Neuron (in vitro differentiated cells): Measurements from ENCODE around the gene ADAT3.

ENCODE experiments used
- H2AFZ ChIP-seq: one replicate; pipeline ENCODE4 v1.6.1; 2013; ENCODE audit warnings: low read depth, mild to moderate bottlenecking, inconsistent platforms, low read length, moderate library complexity
- H3K27me3 ChIP-seq: one replicate; pipeline ENCODE4 v1.6.1; 2013; ENCODE audit warnings: low read length; ENCODE audit not compliant: insufficient read depth
- H3K36me3 ChIP-seq: one replicate; pipeline ENCODE4 v1.6.1; 2013; ENCODE audit warnings: low read length; ENCODE audit not compliant: insufficient read depth
- H3K4me1 ChIP-seq: one replicate; pipeline ENCODE4 v1.6.1; 2013; ENCODE audit warnings: low read length; ENCODE audit not compliant: insufficient read depth
- H3K4me3 ChIP-seq: 2 replicates; pipeline ENCODE4 v1.5.1; 2013; ENCODE audit warnings: mild to moderate bottlenecking, low read length, moderate library complexity
- H3K9me3 ChIP-seq: one replicate; pipeline ENCODE4 v1.6.1; 2013; ENCODE audit warnings: low read length

ADAT3 gene

DNA sequence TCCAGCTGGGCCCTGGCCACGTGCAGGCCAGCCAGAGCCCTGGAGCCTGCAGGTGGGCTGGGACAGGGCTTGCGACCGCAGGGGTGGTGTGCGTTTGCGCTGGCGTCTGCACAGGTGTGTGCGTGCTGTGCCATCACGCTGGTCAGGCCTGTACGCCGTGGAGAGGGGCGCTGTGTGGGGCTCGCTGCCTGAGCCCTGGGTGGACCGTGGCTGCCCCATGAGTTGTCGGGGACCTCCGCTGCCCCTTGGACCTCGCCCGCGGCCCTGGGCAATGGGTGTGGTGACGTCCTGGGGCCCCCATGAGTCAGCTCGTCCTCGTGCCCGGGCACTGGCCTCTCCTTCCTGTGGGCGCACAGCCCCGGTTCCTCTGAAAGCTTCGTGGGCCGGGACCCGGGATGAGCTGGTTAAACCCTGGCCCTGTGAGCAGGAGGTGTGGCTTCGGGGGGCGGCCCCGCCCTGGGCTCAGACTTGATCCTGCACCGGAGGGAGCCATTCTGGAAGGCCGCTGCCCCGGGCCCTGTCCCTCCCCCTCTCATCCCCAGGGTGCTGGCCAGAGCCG lies 42.5 kb downstream of the ADAT3 start:
- H3K27me3 ChIP-seq = no peaks in the 10 kb centered on the region
- H3K4me3 ChIP-seq = no peak overlapping the region
- peaks cover 11% of the 10 kb centered on the region for H3K4me1 ChIP-seq
- H2AFZ ChIP-seq = no peak overlapping the region
- H3K36me3 ChIP-seq = peaks cover 14% of the 10 kb centered on the region
- peaks cover 12% of the 10 kb centered on the region for H3K9me3 ChIP-seq

DNA sequence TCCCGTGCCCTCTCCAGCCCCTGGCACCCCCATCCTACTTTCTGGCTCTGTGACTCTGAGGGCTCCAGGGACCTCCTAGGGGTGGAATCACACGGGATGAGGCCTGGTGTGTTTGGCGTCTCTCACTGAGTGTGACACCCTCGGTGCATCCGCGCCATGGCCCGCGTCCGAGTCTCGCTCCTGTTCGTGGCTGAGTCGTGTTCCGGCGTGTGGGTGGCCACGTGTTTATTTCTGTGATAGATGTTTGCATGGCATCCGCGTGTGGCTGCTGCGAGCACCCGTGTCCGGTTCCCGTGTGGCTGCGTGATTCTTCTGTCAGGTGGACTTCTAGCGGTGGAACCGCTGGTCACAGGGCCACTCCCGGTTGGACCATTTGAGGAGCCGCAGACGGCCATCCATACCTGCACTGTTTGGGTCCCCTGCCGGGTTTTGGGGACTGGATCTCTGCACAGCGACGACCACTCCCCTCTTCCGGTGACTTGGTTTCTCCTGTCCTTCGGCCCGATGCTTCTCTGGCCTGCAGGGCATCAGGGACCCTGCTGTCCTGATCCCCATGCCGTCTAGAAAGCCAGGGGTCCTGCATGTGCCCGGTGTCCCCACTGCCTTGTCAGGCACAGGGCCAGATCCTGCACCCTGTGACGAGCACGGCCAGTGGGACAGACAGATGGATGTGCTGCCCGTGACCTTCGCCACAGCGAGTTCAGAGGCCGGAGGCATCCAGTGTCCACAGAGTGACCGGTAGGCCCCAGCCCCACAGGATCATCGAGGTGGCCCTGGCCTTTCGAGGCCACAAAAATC lies 44.3 kb downstream of the ADAT3 start:
- H3K9me3 ChIP-seq = peaks cover 12% of the 10 kb centered on the region
- H3K27me3 ChIP-seq = no peaks in the 10 kb centered on the region
- H3K4me1 ChIP-seq = no peaks in the 10 kb centered on the region
- no peak overlapping the region for H3K4me3 ChIP-seq
- no peak overlapping the region for H2AFZ ChIP-seq
- peaks cover 14% of the 10 kb centered on the region for H3K36me3 ChIP-seq

DNA sequence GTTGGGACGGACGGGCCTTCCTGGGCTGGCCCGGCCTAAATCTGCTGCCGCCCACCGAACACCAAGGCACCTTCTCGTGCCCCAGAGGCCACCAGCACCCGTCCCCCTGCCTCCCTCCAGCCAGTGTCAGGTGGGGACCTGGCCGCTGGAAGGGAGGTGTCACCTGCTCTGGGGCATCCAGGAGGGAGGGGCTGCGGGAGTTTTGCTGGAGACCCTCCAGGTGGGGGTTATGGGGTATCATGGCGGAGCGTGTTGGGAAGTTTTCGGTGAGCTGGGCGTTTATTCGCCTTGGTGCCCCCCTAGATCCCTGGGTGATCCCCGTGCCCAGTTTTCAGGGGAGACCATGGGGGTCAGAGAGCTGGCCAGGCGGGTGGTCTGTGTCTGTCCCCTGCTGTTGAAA lies 45.4 kb downstream of the ADAT3 start:
- H3K36me3 ChIP-seq = peaks cover 14% of the 10 kb centered on the region
- H3K4me3 ChIP-seq = no peak overlapping the region
- peaks cover 12% of the 10 kb centered on the region for H3K9me3 ChIP-seq
- H2AFZ ChIP-seq = no peak overlapping the region
- H3K27me3 ChIP-seq = no peaks in the 10 kb centered on the region
- H3K4me1 ChIP-seq = no peaks in the 10 kb centered on the region

DNA sequence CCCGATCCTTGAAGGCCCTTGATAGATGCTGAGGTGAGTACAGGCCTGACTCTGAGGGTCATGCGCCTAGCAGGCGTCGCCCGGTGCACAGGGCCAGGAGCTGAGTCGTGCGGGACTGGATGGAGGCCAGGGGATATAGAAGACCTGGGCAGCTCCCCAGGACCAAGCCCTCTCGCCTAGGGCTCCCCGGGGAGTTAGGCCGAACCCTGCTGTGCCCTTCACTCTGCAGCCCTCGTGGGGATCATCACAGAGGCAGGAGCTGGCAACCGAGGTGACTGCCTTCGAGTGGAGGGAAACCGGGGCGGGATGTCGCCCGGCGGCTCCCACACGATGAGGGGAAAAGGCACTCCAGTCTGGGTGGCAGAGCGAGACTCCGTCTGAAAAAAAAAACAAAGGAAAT lies 47.4 kb downstream of the ADAT3 start:
- no peak overlapping the region for H2AFZ ChIP-seq
- no peak overlapping the region for H3K4me3 ChIP-seq
- H3K27me3 ChIP-seq = no peaks in the 10 kb centered on the region
- H3K4me1 ChIP-seq = no peaks in the 10 kb centered on the region
- peaks cover 17% of the 10 kb centered on the region for H3K36me3 ChIP-seq
- H3K9me3 ChIP-seq = peaks cover 10% of the 10 kb centered on the region

DNA sequence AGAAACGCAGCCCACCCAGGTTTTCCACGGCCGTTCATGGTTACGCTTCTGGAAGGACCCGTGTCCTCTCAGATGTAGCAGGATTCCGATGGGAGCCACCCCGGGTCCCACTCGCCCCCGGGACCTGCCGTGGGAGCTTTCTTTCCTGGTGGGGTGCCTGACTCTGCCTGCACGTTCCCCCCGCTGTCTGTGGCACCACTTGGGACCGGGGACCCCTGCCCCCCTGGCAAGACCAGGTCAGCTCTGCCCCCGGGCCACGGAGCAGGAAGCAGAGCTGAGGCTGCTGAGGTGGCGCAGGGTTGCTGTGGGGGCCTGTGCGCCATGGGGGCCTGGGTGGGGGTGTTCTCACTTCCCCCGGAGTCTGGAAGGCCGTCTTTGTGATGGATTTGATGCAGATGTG lies 47.8 kb downstream of the ADAT3 start:
- no peaks in the 10 kb centered on the region for H3K4me1 ChIP-seq
- no peak overlapping the region for H2AFZ ChIP-seq
- peaks cover 17% of the 10 kb centered on the region for H3K36me3 ChIP-seq
- H3K4me3 ChIP-seq = no peak overlapping the region
- H3K27me3 ChIP-seq = no peaks in the 10 kb centered on the region
- peaks cover 10% of the 10 kb centered on the region for H3K9me3 ChIP-seq

DNA sequence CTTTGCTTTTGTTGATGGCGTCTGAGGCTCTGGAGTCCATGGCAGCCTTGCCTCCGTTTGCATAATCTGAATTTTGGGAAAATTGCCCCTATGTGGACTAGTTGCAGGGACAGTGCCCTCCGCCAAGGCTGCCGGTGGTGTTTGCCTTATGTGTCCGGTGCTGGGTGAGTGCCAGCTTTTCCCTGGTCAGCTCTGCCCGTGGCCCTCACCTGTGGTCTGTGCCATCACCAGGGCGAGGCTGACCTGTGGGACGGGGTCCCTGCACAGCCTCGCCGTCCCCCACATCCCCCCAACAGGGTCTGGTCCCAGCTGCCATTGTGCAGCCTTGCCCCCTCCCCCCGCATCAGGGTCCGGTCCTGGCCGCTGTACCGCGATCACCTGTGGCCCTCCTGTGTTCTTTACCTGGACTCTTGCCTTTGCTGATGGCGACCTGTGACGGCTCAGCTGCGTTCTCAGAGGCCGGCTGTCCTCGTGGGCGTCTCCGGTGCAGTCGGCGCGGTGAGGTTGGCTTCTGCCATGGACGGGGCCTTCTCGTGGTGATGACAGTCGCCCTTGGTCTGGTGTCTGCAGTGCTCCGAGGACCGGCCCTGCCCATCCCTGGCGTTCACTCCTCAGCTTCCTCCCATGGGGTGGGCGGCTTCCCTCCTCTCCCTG lies 48.4 kb downstream of the ADAT3 start:
- peaks cover 16% of the 10 kb centered on the region for H3K36me3 ChIP-seq
- H3K27me3 ChIP-seq = no peaks in the 10 kb centered on the region
- H3K4me3 ChIP-seq = no peak overlapping the region

DNA sequence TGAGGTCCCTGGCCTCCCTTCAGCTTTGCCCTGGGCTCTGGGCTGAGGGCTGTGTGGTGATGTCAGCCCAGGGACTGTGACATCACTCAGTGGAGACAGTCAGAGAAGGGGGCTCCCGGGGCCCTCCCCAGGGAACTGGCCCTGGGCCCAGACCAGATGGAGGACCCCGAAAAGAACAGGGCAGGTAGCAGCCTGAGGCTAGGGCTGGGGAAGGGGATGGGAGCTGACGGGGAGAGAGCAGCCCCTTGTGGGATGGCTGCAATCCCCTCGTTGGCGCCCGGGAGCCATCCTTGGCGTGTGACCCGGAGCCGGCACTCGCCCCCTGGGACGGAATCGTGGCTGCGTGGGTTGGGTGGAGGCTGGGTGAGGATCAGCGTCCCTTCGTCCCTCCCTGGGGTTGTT lies 49.3 kb downstream of the ADAT3 start:
- no peak overlapping the region for H3K4me3 ChIP-seq
- peaks cover 9% of the 10 kb centered on the region for H3K36me3 ChIP-seq
- H3K27me3 ChIP-seq = no peaks in the 10 kb centered on the region
- no peaks in the 10 kb centered on the region for H3K4me1 ChIP-seq
- no peak overlapping the region for H2AFZ ChIP-seq
- H3K9me3 ChIP-seq = peaks cover 2% of the 10 kb centered on the region

More for the DNA sequence above, 48.4 kb downstream of the ADAT3 start:
- Histone ChIP-seq H2AFZ (no peak overlapping the region), H3K4me1 (no peaks in the 10 kb centered on the region), H3K9me3 (peaks cover 9% of the 10 kb centered on the region)

DNA sequence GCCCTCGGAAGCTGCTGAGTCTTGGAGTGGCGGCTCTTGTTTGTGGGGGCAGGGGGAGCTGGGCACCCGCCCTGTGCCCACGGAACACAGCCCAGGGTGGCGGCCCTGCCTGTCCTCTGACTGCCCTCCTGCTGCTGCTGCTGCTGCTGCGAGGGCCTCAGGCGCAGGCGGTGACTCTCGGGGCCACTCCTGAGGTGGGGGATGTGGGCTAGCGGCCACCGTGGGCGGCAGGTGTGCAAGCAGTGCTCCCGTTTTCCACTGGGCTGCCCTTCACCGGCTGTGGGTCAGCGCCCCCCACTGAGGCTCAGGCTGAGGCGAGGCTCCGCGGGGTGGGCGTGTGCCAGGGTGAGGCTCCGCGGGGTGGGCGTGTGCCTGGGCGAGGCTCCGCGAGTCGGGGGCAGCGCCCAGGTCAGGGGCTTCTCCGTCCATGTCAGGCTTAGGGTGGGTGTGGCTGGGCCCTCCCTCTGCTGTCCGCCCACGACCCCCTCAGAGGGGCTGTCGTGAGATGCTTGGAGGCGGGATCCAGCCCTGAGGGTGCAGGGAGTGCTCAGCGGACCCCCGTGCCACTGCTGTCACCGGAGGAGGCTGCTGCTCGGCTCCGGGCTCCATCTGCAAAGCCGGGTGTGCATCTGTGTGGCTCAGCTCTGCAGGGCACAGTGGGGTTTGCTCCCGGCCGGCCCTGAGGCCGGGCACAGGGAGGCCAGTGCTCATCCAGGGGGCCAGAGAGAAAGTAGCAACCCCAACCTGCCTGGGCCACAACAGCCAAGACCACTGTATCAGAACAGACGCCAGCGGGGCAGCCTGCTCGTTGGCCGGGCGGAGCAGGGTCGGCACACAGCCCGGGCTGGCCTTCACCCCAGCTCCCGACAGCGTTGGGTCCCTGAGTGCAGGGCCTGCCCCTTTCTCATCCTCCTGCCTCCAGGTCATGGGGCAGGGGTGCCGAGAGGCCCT lies 50.2 kb downstream of the ADAT3 start:
- H3K9me3 ChIP-seq = peaks cover 2% of the 10 kb centered on the region
- no peaks in the 10 kb centered on the region for H3K27me3 ChIP-seq
- no peaks in the 10 kb centered on the region for H3K4me1 ChIP-seq
- peaks cover 6% of the 10 kb centered on the region for H3K36me3 ChIP-seq
- H3K4me3 ChIP-seq = no peak overlapping the region
- H2AFZ ChIP-seq = no peak overlapping the region

DNA sequence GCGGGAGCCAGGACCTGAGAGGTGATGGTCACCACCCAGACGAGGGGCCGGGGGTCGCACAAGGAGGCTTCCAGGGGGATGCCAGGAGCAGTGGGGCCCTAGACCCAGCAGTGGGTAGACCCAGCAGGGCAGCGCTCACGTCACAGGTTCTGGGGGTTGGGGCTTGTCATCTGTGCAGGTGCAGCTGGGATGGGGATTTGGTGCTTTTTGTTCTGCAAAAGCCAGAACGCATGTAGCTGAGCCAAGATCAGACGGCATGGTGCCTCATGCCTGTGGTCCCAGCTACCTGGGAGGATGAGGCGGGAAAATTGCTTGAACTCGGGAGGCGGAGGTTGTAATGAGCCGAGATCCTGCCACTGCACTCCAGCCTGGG lies 50.9 kb downstream of the ADAT3 start:
- Histone ChIP-seq H3K36me3 (peaks cover 8% of the 10 kb centered on the region), H3K4me1 (no peaks in the 10 kb centered on the region), H3K27me3 (no peaks in the 10 kb centered on the region), H2AFZ (no peak overlapping the region), H3K4me3 (no peak overlapping the region), H3K9me3 (peaks cover 2% of the 10 kb centered on the region)

DNA sequence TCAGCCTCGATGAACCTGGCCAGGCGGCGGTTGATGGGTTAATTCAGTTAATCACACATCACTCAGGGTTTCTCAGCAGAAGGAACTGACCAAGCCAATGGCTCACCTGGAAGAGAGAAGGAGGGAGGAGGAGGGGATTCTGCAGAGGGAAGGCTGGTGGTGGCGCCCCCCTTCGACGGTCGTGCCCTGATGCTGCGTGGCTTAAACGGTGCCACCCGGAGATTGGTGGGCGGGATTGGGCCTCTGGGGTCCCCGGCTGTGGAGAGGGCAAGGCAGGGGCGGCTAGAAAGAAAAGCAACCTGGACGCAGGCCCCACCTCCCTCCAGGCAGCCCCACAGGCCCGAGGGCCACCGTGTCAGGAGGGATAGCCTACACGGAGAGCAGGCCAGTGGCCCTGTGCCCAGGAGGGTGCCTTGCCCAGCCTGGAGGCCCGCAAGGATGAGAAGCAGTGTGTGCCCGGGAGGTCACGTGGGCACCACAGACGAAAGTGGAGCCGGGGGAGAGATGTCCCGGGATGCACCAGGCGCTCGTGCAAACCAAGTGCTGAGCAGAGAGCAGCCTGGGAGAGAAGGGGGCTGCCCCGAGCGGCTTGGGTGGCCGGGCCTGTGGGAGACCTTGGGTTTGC lies 51.8 kb downstream of the ADAT3 start:
- Histone ChIP-seq H3K4me1 (no peaks in the 10 kb centered on the region), H3K4me3 (no peak overlapping the region), H3K27me3 (no peaks in the 10 kb centered on the region), H3K36me3 (peaks cover 7% of the 10 kb centered on the region), H3K9me3 (no peaks in the 10 kb centered on the region), H2AFZ (no peak overlapping the region)

DNA sequence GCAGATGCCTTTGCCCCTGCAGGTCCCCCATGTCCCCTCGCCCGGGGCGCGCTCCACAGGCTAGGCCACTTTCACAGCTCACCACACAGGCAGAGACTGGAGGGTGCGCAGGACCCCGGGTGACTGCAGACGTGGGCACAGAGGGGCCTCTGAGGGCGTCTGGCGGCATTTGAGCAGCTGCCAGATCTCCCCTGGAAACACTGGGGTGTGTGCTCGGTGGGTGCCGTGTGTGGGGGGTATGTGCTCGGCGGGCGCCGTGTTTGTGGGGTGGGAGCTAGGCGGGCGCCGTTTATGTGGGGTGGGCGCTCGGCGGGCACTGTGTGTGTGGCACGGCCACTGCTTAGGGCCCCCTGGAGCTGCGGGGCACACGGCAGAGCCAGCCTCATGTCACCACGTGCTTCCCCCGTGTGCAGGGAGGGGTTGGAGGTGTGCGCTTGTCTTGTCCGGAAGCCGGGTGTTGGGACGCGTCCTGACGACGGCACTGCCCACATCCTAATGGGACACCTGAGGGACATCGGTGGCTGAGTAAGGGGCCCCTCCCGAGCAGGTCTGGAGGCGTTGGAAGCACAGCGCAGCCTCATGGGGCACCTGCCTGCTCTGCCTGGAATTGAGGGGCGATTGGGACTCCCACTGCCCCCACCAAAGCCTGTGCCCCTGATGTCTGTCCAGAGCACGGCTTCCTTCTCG lies 52.5 kb downstream of the ADAT3 start:
- H3K36me3 ChIP-seq = peaks cover 9% of the 10 kb centered on the region
- no peak overlapping the region for H2AFZ ChIP-seq
- no peak overlapping the region for H3K4me3 ChIP-seq

DNA sequence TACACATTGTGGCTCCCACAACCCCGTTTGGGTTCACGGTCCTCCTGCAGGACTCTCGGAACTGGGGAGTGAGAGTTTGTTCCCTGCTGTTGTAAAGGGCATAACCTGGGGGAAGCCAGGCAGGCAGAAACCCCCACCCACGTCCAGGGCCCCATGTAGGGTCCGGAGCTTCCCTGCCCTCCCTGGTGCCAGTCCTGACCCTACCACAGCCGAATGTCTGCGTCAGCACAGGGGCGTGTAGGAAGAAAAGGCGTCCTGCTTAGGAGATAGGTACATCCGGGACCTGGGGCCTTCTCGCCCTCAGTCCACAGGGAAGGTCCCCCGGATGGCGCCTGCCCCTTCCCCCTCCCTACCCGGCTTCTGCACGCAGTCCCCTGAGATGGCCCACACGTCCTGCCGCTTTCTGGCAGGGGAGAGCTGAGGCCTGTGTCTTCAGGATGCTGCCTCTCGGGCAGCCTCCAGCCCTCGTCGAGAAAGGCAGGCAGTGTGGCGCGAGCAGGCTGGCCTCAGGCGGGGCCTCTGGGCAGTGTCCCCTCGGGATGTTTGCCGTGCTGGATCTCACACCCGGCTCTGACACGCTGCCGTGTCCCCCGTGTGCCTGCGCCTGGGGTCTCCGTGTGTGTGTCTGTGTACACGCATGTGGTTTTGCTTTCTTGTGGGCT lies 54.9 kb downstream of the ADAT3 start:
- H2AFZ ChIP-seq = no peak overlapping the region
- no peak overlapping the region for H3K4me3 ChIP-seq
- no peaks in the 10 kb centered on the region for H3K27me3 ChIP-seq
- peaks cover 2% of the 10 kb centered on the region for H3K9me3 ChIP-seq
- H3K4me1 ChIP-seq = no peaks in the 10 kb centered on the region
- peaks cover 16% of the 10 kb centered on the region for H3K36me3 ChIP-seq

More for the DNA sequence above, 52.5 kb downstream of the ADAT3 start:
- H3K9me3 ChIP-seq = peaks cover 2% of the 10 kb centered on the region
- H3K27me3 ChIP-seq = no peaks in the 10 kb centered on the region
- H3K4me1 ChIP-seq = no peaks in the 10 kb centered on the region
